Activated T-cell treated with anti-CD3 and anti-CD28 coated beads, Interleukin-2, amount 50 U/mL, for 24 hours (primary cell): Measurements from ENCODE around the gene HTRA3.
A peak's percentile ranks its signal among the peaks of the same experiment; 100 is the strongest.

ENCODE experiments used
- DNase-seq: peaks from one replicate; pipeline ENCODE4 v3.0.0-alpha.2; 2020
- H3K27ac Mint-ChIP-seq: 2 replicates; pipeline ENCODE4 v1.8.0; 2020; ENCODE audit warnings: mild to moderate bottlenecking, mixed read lengths
- H3K27me3 Mint-ChIP-seq: 2 replicates; pipeline ENCODE4 v1.8.0; 2020; ENCODE audit warnings: mixed read lengths
- H3K36me3 Mint-ChIP-seq: 2 replicates; pipeline ENCODE4 v1.8.0; 2020; ENCODE audit warnings: low read depth, mixed read lengths
- H3K4me1 Mint-ChIP-seq: 2 replicates; pipeline ENCODE4 v1.8.0; 2020; ENCODE audit warnings: low read depth, mixed read lengths
- H3K4me3 Mint-ChIP-seq: 2 replicates; pipeline ENCODE4 v1.8.0; 2020; ENCODE audit warnings: mild to moderate bottlenecking, moderate library complexity, mixed read lengths
- H3K9me3 Mint-ChIP-seq: 2 replicates; pipeline ENCODE4 v1.8.0; 2020; ENCODE audit warnings: mixed read lengths

The HTRA3 gene

GRCh38 chr4:8229331-8229975 lies 40.1 kb upstream of the HTRA3 start:
- H3K27ac Mint-ChIP-seq, result peak overlapping the region; percentile 89
- peak overlapping the region; percentile 51 for H3K4me3 Mint-ChIP-seq
- no peaks in the 10 kb centered on the region for H3K27me3 Mint-ChIP-seq
- H3K36me3 Mint-ChIP-seq, result peaks cover 3% of the 10 kb centered on the region
- peaks cover 44% of the 10 kb centered on the region for H3K4me1 Mint-ChIP-seq
- H3K9me3 Mint-ChIP-seq, result no peaks in the 10 kb centered on the region
- DNase-seq, result no peak

DNA sequence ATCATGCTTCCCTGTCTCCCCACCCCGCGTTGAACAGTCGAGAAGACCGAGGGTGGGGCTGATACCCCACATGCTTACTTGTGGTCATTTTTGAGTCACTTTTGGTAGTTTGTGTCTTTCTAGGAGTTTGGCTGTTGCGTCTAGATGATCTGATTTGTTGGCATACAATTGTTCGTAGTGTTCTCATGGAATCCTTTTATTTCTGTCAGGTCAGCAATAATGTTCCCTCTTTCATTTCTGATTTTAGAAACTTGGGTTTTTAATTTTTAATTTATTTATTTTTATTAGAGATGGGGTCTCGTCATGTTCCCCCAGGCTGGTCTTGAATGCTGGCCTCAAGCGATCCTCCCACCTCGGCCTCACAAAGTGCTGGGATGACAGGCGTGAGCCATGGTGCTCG lies 39.5 kb upstream of the HTRA3 start:
- no peaks in the 10 kb centered on the region for H3K9me3 Mint-ChIP-seq
- H3K4me1 Mint-ChIP-seq, result peaks cover 39% of the 10 kb centered on the region
- H3K27me3 Mint-ChIP-seq, result no peaks in the 10 kb centered on the region

DNA sequence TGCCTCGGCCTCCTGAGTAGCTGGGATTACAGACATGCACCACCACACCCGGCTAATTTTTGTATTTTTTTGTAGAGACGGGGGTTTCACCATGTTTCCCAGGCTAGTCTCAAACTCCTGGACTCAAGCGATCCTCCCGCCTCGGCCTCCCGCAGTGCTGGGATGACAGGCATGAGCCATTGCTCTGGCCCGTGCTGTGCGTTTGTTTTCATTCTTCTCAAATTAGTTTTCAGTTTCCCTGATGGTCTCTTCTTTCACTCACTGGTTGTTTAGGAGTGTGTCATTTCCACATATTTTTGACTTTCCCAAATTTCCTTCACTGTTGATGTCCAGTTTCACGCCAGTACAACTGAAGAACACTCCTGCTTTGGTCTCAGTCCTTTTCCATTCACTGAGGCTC lies 38.7 kb upstream of the HTRA3 start:
- peaks cover 3% of the 10 kb centered on the region for H3K36me3 Mint-ChIP-seq
- no peak for DNase-seq

More for the DNA sequence above, 39.5 kb upstream of the HTRA3 start:
- H3K36me3 Mint-ChIP-seq, result peaks cover 3% of the 10 kb centered on the region
- H3K4me3 Mint-ChIP-seq, result no peak overlapping the region
- no peak for DNase-seq
- H3K27ac Mint-ChIP-seq, result no peak overlapping the region

GRCh38 chr4:8231551-8232049 lies 38.0 kb upstream of the HTRA3 start:
- no peak overlapping the region for H3K4me3 Mint-ChIP-seq
- H3K9me3 Mint-ChIP-seq, result no peaks in the 10 kb centered on the region
- H3K4me1 Mint-ChIP-seq, result peaks cover 29% of the 10 kb centered on the region
- H3K27ac Mint-ChIP-seq, result no peak overlapping the region
- no peak for DNase-seq
- H3K27me3 Mint-ChIP-seq, result no peaks in the 10 kb centered on the region
- H3K36me3 Mint-ChIP-seq, result peaks cover 2% of the 10 kb centered on the region

More for the DNA sequence above, 38.7 kb upstream of the HTRA3 start:
- Mint-ChIP-seq H3K4me3 (no peak overlapping the region), H3K27ac (no peak overlapping the region), H3K9me3 (no peaks in the 10 kb centered on the region), H3K4me1 (peaks cover 32% of the 10 kb centered on the region), H3K27me3 (no peaks in the 10 kb centered on the region)

- Mint-ChIP-seq H3K27me3 (no peaks in the 10 kb centered on the region), H3K27ac (no peak overlapping the region), H3K9me3 (no peaks in the 10 kb centered on the region), H3K4me3 (no peak overlapping the region), H3K36me3 (peaks cover 2% of the 10 kb centered on the region), H3K4me1 (peaks cover 25% of the 10 kb centered on the region)
- DNase-seq, result no peak
These were observed 36.8 kb upstream of the HTRA3 start for GRCh38 chr4:8232748-8233147.

DNA sequence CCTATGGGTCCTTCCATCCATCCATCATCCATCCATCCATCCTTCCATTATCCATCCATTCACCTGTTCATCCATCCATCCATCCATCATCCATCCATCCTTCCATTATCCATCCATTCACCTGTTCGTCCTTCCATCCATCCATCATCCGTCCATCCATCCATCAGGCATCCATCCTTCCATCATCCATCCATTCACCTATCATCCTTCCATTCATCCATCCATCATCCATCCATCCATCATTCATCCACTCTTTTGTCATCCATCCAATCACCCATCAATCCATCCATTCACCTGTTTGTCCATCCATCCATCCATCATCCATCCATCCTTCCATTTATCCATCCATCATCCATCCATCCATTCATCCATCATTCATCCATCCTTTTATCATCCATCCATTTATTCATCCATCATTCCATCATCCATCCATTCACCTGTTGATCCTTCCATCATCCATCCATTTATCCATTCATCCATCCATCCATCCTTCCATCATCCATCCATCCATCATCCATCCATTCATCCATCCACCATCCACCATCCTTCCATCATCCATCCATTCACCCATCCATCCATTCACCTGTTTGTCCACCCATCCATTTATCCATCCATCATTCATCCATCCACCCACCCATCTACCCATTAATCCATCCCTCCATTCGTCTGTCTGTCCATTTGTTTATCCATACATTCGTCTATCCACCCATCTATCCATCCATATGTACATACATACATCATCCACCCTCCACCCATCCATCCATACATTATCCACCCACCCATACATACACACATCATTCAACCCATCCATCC lies 35.7 kb upstream of the HTRA3 start:
- no peak overlapping the region for H3K4me3 Mint-ChIP-seq
- DNase-seq, result no peak
- peaks cover 13% of the 10 kb centered on the region for H3K4me1 Mint-ChIP-seq
- no peak overlapping the region for H3K27ac Mint-ChIP-seq
- H3K9me3 Mint-ChIP-seq, result no peaks in the 10 kb centered on the region
- H3K27me3 Mint-ChIP-seq, result no peaks in the 10 kb centered on the region
- peaks cover 3% of the 10 kb centered on the region for H3K36me3 Mint-ChIP-seq

GRCh38 chr4:8234715-8235114 lies 34.8 kb upstream of the HTRA3 start:
- Mint-ChIP-seq H3K27ac (no peak overlapping the region), H3K4me1 (peaks cover 8% of the 10 kb centered on the region), H3K27me3 (no peaks in the 10 kb centered on the region), H3K9me3 (no peaks in the 10 kb centered on the region), H3K36me3 (peaks cover 3% of the 10 kb centered on the region), H3K4me3 (no peak overlapping the region)
- no peak for DNase-seq

DNA sequence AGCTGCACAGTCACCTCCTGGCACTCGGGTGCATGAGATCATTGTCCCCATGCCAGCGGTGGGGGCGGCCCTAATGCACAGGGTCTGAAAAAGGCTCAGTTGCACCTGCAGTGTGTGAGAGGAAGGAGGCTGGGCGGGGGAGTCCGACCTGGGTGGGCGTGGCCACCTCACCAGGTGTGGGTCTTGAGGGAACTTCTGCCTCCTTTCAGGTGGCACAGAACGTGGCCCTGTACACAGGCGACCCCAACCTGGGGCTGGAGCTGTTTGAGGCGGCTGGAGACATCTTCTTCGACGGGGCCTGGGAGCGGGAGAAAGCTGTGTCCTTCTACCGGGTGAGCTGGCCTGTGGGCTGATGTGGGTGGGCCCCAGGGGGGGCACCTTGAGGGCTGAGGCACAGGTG lies 34.3 kb upstream of the HTRA3 start:
- peaks cover 6% of the 10 kb centered on the region for H3K4me1 Mint-ChIP-seq
- no peak overlapping the region for H3K27ac Mint-ChIP-seq
- H3K4me3 Mint-ChIP-seq, result no peak overlapping the region
- no peak for DNase-seq
- H3K36me3 Mint-ChIP-seq, result peaks cover 3% of the 10 kb centered on the region
- H3K9me3 Mint-ChIP-seq, result no peaks in the 10 kb centered on the region
- H3K27me3 Mint-ChIP-seq, result no peaks in the 10 kb centered on the region

- peaks cover 3% of the 10 kb centered on the region for H3K36me3 Mint-ChIP-seq
- no peak for DNase-seq
- H3K4me1 Mint-ChIP-seq, result peaks cover 2% of the 10 kb centered on the region
- no peak overlapping the region for H3K27ac Mint-ChIP-seq
- H3K4me3 Mint-ChIP-seq, result no peak overlapping the region
- no peaks in the 10 kb centered on the region for H3K9me3 Mint-ChIP-seq
- no peaks in the 10 kb centered on the region for H3K27me3 Mint-ChIP-seq
These were observed 33.9 kb upstream of the HTRA3 start for GRCh38 chr4:8235686-8236085.

DNA sequence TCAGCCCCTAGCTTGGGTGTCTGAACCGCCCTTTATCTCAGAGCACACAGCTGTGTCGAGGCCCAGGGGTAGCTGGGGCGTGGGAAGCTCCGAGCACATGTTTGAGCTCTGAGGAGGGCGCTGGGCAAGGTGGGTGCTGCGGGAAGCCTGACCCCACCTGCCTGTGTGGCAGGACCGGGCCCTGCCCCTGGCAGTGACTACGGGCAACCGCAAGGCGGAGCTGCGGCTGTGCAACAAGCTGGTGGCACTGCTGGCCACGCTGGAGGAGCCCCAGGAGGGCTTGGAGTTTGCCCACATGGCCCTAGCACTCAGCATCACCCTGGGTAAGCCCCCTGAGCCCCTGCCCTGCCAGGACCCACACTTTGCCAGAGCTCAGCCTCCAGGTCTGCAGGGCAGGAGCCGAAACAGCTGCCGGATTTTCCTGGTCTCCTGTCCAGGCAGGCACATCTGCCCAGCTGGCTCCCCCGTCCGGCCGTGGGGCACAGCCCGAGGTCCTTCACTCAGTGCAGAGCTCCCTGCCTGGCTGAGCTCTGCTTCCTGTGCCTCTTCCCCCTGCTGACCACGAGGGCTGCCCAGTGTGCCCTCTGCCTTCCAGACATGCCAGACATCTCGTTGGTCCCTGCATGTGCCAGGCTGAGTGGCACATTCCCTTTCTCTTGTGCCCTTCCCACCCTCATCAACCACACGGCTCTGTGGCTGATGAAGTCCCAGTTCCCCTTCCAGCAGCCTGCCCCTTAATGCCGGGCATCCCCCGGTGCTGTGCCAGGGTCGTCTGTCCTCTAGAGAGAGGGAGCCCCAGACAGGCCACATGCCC lies 33.2 kb upstream of the HTRA3 start:
- H3K36me3 Mint-ChIP-seq, result peaks cover 3% of the 10 kb centered on the region
- no peak overlapping the region for H3K4me3 Mint-ChIP-seq
- no peaks in the 10 kb centered on the region for H3K27me3 Mint-ChIP-seq
- no peak for DNase-seq
- H3K27ac Mint-ChIP-seq, result no peak overlapping the region
- H3K4me1 Mint-ChIP-seq, result no peaks in the 10 kb centered on the region
- no peaks in the 10 kb centered on the region for H3K9me3 Mint-ChIP-seq

- no peaks in the 10 kb centered on the region for H3K27me3 Mint-ChIP-seq
- no peaks in the 10 kb centered on the region for H3K9me3 Mint-ChIP-seq
- peaks cover 3% of the 10 kb centered on the region for H3K36me3 Mint-ChIP-seq
- H3K4me1 Mint-ChIP-seq, result peaks cover 4% of the 10 kb centered on the region
- no peak overlapping the region for H3K27ac Mint-ChIP-seq
- no peak overlapping the region for H3K4me3 Mint-ChIP-seq
- no peak for DNase-seq
These were observed 32.7 kb upstream of the HTRA3 start for GRCh38 chr4:8236920-8237195.

- Mint-ChIP-seq H3K27me3 (no peaks in the 10 kb centered on the region), H3K9me3 (no peaks in the 10 kb centered on the region), H3K4me3 (no peak overlapping the region), H3K27ac (no peak overlapping the region), H3K36me3 (peaks cover 3% of the 10 kb centered on the region), H3K4me1 (peaks cover 6% of the 10 kb centered on the region)
- no peak for DNase-seq
These were observed 32.1 kb upstream of the HTRA3 start for GRCh38 chr4:8237256-8237989.

DNA sequence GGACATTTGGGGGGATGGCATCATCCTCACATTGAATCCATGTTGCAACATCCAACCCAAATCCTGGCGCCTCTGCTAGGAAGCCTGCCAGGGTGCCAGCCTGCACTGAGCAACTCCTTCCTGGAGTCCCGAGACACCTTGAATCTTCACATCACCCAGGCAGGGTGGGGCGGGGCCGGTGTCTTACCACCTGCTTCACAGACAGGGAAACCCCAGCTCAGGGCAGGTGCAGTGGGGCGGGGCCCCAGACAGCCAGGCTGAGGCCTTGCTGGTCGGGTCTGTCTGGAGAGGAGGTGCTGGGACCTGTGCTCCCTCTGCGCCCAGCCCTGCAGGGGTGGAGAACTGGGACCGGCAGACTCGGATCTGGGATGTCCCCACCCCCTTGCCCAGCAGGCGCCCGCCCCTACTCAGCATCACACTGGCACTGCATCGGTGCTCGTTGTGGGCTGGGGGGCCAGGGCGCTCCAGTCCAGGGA lies 31.5 kb upstream of the HTRA3 start:
- Mint-ChIP-seq H3K9me3 (no peaks in the 10 kb centered on the region), H3K27ac (no peak overlapping the region), H3K4me1 (peaks cover 6% of the 10 kb centered on the region), H3K4me3 (no peak overlapping the region), H3K36me3 (peaks cover 3% of the 10 kb centered on the region), H3K27me3 (no peaks in the 10 kb centered on the region)
- no peak for DNase-seq

DNA sequence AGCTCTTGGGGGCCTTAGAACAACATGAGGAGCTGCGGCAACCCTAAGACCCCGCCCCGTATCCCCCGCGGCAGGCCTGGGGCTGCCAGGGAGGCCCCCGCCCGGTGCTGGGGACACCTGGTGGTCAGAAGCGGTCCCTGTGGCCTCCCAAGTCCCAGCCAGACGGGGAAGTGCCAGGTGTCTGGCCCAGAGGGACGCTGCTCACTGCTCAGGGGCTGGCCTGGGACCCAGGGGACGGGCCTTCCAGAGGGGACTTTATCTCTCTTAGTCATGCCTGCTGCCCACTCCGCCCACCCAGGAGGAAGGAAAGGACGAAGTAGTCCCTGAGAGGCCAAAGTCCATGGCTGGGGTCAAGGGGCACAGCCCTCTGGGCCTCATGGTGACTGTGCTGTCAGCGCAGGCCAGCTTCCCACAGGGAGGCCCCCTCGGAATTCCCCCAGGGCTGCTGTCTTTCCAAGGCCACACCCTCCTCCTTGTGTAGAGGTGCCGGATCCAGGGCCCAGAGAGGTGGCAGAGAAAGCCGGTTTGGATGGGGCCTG lies 31.0 kb upstream of the HTRA3 start:
- Mint-ChIP-seq H3K27ac (no peak overlapping the region), H3K4me1 (peaks cover 6% of the 10 kb centered on the region)

More for the DNA sequence above, 31.0 kb upstream of the HTRA3 start:
- DNase-seq, result no peak
- Mint-ChIP-seq H3K9me3 (no peaks in the 10 kb centered on the region), H3K4me3 (no peak overlapping the region), H3K27me3 (no peaks in the 10 kb centered on the region), H3K36me3 (peaks cover 3% of the 10 kb centered on the region)
